Kidney glomerular epithelial cell (primary cell): Measurements from ENCODE around the gene SLC6A6.

Source experiments
- DNase-seq: peaks from one replicate; lab custom pipeline; 2025; lab: John Stamatoyannopoulos, UW

The SLC6A6 gene

DNA sequence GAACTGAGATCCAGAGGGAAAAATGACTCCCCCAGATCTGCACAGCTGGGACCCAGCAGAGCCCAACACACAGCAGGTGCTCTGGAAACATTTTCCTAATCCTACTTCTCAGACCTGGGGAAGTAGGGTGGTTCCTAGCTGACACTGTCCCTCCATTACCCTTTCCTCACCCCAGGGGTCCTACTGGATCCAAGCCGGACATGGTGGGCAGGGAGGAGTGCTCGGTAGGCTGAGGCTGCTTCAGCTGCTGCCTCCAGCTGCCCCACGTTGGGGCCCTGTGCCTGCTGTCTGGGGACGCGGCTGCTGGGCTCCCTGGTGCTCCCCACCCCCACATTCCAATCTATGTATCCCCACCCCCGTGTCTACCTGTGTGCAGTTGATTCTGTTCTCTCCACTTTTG lies 29.8 kb upstream of the SLC6A6 start:
- no peak for DNase-seq

DNA sequence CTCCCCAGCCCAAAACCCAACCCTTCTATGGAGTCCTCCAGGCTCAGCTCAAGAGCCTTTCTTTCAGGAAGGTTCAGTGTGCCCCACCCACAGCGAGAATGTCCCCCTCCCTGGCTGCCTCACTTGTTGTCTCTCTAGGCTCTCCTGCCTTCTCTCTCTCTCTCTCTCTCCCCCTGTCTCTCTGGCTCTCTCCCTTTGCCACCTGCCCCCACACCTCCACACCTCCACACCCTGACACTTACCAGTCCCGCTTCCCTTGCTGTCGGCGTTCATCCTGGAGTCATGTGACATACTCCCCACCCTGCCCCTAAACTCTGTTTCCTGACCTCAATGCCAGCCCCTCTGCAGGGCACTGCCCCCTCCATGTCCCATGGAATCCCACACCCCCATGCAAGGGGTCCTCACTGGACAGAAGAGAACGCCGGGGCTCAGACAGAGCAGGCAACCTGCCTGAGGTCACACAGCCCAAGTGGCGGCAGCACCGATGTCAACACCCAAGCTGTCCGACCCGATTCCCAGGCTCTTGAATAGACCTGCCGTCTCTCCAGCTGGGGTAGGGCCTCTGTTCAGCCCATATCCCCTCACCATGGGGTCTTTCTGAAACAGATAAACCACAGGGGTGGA lies 28.5 kb upstream of the SLC6A6 start:
- no peak for DNase-seq

DNA sequence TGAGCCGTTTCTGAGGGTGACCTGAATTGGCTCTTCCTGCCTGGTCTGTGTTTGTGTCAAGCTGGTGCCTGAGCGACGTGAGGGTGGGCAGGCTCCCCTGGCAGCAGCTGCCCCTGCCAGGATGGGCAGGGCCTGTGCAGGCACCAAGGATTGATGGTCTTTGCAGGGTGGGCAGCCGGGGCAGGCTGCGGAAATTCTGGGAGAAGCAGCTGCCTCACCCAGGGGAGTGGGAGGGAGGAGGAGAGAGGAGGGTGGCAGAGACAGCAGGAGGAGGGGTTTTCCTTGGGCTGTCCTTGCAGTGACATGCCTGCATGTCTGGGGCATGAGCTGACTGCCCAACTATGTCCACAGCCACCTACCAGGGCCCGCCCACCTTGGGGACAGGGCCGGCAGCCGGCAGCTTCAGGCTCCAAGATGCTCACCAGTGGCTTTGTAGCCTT lies 27.9 kb upstream of the SLC6A6 start:
- DNase-seq: no peak

DNA sequence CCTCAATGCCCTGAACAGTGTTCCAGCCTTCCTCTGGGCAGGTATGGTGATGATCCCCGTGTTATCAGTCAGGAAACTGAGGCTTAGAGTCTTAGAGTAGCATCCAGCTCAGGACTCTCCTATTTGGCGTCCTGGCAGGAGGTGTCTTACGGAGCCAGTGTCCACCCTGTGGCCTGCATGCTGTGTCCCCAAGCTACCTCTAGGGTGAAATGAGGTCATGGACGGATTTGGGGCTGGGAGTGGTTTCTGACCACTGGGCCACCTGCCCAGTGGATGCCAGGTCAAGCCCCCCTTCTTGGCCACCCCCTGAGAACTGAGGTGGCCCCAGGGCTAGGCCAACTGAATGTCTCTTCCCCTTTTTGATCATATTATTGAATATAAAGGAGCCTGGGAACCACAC lies 27.2 kb upstream of the SLC6A6 start:
- no peak for DNase-seq

DNA sequence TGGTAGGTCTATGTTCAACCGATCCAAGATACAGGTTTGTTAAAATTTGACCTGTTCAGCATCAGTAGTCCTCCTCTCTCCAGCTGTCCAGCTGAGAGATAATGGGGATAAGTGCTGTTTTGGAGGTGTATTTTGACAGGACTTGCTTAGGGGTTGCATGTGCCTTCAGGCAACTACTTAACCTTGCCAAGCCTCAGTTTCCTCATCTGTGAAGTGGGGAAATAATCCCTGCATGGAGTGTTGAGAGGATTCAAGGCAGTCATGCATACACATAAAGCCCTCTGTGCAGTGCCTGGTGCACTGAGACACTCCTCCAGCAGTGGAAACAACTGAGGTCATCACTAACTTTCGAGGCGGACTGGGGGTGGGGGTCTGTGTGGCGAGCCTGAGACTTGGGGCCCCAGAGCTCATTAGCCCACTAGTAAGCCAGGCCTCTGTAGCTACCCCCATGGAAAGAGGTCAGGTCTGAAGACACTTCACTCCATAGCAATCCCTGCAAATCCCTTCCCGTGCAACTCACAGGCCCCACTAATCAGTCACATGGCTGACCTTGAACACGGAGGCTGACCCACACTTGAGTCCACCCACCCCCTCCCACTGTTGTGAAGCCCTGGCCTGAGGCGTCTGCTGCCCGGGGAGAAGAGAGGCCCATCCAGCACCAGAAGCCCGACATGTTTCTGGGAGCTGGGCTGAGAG lies 25.9 kb upstream of the SLC6A6 start:
- no peak for DNase-seq

DNA sequence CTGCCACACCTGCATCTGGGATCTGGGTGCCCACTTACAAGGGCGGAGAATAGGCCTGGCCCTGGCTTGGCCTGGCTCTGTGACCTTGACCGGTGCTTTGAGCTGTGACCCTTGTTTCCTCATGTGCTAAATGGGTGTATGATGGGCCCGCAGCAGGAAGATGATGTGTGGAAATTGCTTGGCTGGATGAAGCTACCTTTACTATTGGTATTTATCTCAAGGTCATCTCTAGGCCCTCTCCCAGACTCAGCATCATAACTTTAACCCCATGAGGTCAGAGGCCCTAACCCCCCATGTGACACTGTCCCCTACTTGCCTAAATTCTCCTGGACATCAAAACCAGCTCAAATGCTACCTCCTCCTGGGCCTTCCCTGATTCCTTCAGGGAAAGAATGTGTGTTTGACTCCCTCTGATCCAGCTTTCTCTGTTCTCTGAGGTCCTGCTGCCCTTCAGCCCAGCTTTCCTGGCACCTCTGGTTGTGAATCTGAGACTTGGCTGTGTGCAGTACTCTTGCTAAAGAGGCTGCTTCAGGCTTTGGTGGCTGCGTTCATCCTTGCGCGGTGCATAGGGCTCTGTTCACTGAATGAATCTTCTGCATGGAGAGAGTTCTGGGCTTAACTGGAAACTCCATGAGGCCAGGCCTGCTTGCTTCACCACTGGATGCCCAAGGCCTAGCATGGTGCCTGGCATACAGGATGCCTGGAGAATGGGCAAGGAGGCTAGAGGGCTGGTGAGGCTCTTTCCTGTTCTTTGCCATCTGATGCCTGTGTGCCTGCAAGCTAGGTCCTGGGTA lies 25.2 kb upstream of the SLC6A6 start:
- no peak for DNase-seq

DNA sequence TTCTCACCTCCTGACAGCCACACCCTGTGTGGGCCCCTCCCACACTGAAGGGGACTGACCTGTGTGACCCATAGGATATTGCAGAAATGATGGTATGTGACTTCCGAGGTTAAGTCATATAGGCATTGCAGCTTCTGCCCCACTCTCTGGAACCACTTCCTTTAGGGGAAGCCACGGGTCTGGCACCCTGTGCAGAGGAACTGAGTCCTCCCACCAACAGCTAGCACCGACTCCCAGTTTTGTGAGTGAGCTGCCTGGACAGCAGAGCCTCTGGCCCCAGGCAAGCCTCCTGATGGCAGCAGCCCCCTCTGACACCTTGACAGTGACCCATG lies 24.6 kb upstream of the SLC6A6 start:
- DNase-seq: no peak

DNA sequence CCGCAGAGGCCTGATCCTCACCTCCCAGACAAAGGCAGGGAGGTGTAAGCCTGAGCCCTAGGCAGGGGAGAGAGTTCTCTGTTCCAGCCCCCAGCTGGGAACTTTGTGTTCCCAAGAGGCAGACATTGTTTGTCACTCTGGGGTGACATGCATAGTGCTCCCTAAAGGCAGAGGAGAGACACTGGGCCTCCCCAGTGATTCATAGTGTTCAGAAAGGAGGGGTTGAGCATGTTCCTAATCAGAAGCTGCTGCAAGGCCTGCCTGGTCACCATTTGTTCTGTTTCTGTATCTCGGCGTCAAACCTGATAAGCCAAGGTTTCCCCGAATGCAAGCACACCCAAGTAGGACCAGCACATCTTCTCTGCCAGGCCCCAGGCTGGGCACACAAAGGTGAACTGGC lies 24.0 kb upstream of the SLC6A6 start:
- DNase-seq: no peak

DNA sequence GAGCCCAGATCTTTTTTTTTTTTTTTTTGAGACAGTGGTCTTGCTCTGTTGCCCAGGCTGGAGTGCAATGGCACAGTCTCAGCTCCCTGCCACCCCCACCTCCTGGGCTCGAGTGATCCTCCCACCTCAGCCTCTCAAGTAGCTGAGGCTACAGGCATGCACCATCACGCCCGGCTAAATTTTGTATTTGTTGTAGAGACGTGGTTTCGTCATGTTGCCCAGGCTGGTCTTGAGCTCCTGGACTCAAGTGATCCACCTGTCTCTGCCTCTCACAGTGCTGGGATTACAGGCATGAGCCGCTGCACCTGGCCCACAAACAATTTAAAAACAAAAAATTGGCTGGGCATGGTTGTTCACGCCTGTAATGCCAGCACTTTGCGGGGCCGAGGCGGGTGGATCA lies 22.6 kb upstream of the SLC6A6 start:
- DNase-seq: no peak

DNA sequence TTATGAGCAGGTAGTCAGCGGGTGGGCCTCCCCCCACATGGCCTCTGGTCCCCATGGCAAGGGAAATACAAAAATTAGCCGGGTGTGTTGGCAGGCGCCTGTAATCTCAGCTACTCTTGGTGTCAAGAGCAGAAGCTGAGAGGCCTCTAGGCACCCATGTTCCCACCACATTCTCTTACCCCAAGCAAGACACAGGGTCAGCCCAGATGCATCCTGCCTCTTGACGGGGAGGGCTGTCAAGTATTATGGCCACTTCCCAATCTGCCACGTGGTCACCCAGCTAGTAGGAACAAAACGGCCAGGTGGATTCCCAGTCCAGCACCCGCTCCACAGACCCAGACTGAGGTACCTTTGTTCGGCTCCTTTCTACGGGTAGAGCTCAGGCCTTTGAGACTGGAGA lies 16.2 kb upstream of the SLC6A6 start:
- DNase-seq: no peak

DNA sequence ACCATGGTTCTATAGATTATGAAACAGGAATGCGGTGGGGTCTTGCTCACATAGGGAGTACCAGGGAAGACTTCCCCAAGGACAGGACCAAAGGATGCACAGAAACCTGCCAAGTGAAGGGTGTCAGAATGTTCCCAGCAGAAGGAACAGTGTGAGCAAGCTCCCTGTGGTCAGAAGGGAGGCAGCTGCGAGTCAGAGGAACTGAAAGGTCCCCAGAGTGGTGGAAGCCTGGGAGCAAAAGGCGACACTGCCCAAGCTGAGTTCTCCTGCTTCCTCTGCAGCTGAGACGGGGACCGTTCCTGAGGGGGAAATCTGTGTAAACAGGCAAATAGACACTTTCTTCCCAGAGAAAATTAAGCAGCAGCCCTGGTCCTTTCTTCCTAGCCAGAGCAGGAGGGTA lies 14.2 kb upstream of the SLC6A6 start:
- no peak for DNase-seq

DNA sequence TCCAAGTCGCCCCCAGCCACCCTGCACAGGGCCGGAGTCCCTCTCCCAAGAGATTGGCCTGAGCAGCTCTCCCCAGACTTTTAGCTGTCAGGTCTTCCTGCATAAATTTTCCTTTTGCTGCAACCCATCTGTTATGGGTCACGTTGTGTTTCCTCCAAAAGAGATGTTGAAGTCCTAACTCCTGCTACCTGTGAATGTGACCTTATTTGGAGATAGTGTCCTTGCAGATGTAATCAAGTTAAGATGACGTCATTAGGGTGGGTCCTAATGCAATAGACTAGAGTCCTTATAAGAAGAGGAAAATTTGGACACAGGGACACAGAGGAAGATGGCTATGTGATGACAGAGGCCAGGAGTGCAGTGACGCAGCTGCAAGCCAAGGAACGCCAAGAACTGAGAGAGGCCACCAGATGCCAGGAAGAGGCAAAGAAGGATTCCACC lies 13.2 kb upstream of the SLC6A6 start:
- no peak for DNase-seq

DNA sequence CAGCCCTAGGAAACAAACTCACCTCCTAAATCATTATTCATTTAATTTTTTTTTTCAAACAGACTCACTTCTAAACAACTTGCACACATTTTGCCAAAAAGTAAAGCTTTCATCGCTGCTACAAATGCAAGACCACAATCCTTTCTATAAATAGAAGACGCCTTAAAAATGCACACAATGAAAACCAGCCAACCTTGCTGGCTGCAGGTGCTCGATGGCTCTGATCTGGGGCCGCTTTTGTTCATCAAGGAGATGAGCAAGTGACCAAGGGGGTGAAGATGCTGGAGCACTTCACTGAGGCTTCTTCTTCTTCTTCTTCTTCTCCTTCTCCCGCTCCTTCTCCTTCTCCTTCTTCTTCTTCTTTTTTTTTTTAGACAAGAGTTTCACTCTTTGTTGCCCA lies 12.7 kb upstream of the SLC6A6 start:
- DNase-seq: no peak

DNA sequence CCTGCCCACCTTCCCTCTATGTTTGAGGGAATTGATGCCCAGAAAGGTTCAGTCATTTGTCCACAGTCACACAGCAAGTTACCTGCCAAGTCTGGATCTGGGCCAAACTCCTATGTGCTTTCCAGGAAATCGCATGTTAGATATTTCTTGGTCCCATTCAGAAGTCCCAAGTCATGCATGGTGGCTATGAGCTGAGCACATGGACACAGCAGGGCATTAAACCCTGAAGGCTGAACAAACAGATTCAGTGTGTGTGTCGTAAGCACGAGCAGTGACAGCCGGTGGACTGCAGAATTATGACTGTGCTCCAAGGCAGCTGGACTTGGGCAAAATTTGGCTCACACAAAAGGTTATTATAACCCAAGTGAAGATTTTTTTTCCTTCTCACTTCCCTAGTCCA lies 11.4 kb upstream of the SLC6A6 start:
- no peak for DNase-seq

DNA sequence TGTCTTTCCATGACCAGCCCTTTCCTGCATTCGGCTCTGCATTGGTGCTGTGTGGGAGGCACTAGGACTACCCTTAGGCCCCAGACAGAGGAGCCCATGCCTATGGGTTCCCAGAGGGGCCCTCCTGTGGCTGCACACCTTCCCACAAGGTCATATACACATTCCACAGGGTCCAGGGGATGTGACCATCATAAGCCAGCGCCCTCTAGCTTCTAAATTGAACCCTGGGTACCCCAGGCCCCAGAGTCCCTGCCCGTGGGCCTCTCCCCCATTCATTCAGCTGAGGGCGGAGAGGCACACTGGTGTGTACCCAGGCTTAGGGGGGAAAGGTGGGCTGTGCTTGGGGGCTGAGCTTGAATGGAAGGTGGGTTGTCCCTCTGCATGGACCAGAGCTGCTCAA lies 10.2 kb upstream of the SLC6A6 start:
- no peak for DNase-seq

DNA sequence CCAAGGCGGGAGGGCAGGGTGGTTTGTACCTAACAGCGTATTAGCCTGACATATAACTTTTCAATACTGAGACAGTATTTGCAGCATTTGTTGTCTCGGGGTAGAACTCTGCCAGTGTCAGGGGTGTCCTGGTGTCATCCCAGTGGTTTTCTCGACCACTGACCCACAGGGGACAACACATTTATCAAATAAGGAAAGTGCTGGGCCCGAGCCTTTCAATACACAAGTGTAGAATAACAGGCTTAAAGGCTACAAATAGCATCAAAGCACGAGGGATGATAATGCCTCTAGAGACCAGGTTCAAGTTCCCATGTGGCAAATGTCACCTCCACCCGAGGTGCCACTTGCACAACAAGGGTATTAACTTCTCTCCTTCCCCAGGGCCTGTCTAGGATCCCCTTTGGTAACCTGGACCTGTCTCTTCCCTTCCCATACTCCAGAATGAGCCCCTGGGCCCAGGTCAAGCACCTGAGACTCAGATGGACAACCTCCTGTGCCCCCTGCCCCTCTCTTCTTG lies 9.5 kb upstream of the SLC6A6 start:
- no peak for DNase-seq

DNA sequence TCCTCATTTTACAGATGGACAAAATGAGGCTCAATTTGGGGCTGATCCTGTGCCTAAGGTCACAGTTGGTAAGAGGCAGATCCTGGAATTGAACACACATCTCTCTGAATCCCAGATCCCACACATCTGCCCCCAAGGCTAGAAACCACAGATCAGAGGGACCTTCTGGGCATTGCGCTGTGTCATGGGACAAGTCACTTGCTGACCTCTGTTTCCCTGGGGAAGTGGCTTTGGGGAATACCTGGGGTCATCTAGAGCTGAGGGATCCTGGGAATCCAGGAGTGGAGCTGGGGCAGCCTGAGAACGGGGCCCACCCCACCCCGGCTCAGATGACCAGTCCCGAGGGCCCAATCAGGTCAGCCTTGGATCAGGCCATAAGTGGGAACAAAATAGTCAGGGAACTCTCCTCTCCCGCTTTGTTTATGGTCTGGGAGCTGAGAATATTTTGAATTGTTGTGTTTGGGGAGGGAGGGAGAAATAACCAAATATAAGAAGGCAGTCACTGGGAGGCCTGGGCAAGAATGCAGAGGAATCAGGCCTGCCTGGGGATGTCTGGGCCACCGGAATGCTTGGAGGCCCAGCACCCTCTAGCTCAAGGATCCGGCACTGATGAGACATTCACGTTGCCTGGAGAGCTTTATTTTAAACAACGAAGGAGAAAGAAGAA lies 8.8 kb upstream of the SLC6A6 start:
- DNase-seq: no peak

DNA sequence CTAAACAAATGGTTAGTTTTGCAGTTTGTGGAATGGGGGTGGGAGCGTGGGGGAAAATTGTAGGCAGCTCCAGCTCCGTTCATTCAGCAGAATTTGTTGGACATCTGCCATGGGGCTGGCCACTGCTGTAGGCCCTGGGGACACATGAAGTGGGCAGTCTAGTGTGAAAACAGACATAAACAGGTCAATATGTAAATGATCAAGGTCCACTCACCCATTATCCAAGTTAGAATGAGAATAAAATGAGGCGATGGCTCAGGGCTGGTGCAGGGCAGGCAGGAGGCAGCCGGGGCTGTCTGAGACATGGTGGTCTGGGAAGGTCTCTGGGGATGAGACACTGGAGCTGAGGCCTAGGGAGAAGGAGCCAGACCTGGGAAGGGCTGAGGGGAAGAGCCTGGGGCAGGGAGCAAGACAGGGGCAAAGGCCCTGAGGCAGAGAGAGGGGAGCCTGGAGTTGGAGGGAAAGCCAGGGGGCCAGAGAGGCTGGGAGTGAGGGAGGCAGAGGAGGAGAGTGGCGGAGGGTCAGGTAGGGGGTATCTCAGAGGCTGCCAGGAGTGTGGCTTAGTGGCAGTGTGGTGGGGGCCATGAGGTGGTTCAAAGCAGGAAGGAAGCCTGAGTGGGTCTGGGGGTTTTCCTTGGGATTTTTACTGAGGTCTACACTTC lies 6.2 kb upstream of the SLC6A6 start:
- no peak for DNase-seq

DNA sequence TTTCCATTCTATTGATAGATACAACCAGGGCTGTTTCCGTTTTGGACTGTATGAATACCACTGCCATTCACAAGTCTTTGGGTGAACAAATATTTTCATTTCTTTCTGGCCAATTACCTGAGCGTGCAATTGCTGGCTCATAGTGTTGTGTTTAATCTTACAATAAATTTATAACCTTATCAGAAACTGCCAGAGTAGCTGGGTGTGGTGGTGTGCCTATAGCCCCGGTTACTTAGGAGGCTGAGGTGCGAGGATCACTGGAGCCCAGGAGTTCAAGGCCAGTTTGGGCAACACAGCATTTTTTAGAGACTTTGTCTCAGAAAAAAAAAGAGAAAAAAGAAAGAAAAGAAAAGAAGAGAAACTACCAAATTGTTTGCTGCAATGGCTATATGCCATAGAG lies 5.4 kb upstream of the SLC6A6 start:
- no peak for DNase-seq

DNA sequence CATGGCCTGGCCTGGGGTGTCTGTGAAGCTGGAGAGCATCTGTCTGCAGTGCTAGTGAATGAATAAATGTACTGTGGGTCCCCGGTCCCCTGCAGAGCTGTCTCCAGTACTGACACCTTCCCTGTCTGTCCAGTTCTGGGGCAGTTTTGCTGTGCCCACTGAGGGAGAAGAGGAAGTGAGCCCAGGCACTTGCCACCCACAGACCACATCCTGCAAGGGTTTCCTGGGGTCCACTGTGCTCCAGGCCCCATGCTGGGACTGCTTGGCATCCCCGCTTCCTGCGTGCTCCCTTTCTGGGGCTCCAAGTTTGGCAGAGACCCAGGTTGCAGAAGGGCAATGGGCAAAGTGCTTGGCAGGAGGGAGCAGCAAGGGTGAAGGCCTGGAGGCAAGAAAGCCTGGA lies 4.9 kb upstream of the SLC6A6 start:
- no peak for DNase-seq

DNA sequence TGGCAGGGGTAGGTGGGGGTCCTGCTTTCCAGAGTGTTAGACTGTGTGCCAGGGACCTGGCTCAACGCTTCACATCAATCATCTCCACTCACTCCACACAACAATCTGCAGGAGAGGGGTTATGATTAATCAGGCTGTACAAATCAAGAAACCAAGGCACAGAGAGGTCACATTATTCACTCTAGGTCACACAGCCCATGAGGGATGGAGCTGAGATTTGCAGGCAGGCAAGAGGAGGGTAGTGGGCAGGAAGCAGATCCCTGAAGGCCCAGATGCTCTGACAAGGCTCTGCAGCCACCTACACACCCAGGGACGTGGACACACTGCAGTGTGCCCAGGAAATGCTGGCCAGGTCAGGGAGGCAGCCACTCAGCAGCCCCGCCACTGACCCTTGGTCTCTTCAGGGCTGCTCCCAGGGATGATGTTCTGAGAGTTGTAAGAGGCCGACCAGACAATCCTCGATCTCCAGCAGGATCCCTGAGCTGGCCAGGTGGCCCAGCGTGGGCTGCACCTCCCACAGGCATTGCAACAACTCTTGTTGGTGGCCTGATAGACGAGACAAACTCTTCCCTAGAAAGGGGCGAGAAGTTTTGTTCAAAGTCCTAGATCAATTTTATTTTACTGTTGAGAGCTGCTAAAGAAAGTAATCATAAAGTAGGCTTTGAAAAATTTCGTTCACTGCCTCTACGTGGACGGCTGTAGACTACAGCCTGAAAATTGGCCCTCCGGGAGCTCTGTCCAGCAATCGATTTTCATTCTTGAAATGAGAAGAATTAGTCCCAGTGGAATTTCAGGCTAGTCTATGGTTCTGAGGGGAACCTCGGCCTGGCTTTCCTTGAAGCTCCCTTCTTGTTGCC lies 4.2 kb upstream of the SLC6A6 start:
- DNase-seq: no peak
